Activated CD4-positive, CD25-positive, alpha-beta regulatory T cell (primary cell): Measurements from ENCODE around the gene CDC34.
A peak's percentile ranks its signal among the peaks of the same experiment; 100 is the strongest.

Experiments
- DNase-seq, 4 experiments: peaks; one replicate each; lab custom pipeline; 2025; lab: John Stamatoyannopoulos, UW

The CDC34 gene

DNA sequence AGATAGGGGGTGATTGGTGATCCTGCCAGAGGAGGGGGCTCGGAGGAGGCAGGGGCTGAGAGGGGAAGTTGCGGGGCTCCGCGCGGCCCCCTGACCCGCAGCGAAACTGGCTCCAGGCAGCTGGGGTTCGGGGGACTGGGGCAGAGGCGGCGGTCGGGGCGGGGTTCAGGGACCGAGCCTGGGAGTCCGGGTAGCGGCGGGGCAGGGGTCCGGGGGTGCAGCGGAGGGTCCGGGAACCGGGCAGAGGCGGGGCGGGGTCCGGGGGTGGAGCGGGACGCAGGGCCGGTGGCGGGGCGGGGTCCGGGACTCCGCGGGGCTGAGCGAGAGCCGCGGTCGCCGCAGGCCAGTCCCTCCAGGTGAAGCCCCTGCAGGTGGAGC lies 34.1 kb upstream of the CDC34 start:
- no peak for DNase-seq

DNA sequence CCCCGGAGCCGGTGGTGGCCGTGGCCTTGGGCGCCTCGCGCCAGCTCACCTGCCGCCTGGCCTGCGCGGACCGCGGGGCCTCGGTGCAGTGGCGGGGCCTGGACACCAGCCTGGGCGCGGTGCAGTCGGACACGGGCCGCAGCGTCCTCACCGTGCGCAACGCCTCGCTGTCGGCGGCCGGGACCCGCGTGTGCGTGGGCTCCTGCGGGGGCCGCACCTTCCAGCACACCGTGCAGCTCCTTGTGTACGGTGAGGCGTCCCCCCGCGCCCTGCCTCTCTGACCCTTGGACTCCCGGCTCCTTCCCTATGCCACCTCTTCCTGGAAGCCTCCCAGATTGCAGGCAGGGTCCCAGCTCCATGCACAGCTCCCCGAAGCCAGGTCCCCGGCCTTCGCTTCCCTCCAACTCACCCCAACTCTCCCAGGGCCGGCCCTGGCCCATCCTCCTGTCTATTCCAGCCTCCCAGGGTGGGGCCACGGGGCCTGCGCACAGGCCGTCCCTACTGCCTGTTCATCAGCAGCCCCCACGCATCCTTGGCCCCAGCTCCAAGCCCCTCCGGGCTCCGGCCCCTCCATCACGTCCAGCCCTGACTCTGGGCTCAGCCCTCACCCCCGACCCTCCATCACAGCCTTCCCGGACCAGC lies 33.6 kb upstream of the CDC34 start:
- no peak for DNase-seq

DNA sequence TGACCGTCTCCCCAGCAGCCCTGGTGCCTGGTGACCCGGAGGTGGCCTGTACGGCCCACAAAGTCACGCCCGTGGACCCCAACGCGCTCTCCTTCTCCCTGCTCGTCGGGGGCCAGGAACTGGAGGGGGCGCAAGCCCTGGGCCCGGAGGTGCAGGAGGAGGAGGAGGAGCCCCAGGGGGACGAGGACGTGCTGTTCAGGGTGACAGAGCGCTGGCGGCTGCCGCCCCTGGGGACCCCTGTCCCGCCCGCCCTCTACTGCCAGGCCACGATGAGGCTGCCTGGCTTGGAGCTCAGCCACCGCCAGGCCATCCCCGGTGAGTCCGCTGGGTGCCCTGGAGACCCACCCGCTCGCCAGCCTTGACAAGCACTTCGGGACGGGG lies 33.1 kb upstream of the CDC34 start:
- no peak for DNase-seq

DNA sequence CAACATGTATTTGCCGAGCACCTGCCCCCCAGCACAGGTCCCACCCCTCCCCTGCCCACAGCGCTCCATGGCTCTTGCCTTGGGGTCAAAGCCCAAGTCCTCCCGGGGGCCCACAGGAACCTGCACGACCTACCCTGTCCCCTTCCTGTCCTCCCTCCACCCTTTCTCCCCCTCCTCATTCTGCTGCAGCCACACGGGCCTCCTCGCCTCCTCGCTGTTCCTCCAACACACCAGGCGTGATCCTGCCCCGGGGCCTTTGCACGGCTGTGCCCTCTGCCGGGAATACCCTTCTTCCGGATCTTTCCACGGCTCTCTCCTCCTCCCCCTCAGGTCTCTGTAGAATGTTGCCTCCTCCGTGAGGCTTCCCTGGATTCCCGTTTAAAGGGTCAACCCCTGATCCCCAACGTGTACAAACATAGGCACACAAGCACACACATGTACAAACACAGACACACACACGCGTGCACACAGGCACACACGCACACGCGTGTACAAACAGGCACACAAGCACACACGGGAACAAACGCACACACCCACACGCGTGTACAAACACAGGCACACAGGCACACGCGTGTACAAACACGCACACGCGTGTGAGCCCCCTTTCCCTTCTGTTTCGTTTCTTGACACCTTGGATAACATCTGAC lies 32.5 kb upstream of the CDC34 start:
- no peak for DNase-seq

- no peak for DNase-seq
Observed at GRCh38 chr19:501646-502045, 29.9 kb upstream of the CDC34 start.

GRCh38 chr19:504616-505015 lies 26.9 kb upstream of the CDC34 start:
- no peak for DNase-seq

- DNase-seq, result peak; percentile 79 to 89 (median 85)
Observed at GRCh38 chr19:506404-507285, 24.9 kb upstream of the CDC34 start.

DNA sequence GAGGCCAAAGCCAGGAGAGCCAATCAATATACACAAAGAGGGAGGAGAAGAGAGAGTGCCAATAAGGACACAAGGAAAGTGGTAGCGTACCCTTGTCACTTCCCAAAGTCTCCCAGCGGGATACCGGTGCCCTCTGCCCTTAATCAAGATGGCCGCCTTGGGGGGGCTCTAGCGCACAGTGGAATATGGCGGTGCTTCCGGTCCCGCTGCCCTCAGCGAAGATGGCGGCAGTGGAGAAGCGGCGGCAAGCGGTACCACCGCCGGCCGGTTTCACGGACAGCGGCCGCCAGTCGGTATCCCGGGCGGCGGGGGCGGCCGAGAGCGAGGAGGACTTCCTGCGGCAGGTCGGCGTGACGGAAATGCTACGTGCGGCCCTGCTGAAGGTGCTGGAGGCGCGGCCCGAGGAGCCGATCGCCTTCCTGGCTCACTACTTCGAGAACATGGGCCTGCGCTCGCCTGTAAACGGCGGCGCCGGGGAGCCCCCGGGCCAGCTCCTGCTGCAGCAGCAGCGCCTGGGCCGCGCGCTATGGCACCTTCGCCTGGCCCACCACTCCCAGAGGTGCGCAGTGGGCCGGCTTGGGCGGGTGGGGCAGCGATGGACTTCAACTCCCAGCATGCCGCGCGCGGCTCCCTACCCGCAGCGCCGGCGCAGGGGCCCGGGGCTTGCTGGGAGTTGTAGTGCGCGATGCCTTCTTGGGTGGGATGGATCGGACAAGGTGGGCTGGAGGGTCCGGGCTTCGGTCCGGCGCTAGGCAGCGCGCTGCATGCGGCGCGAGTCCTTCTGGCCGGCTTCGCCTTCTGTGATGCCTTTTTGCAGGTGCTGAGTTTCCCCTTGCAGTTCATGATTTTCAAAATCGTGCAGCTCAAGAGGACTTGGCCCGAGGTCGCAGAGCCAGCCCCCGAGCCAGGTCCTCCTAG lies 24.0 kb upstream of the CDC34 start, which contains the start of gene TPGS1:
Gene TPGS1 (plus strand): TSS at position 212 of the 918 bp plus-strand sequence. CDS start 10 bp downstream, at position 222.
- peak; percentile 79 to 83 (median 82) for DNase-seq

GRCh38 chr19:508204-509150 lies 23.1 kb upstream of the CDC34 start:
- DNase-seq, result no peak

DNA sequence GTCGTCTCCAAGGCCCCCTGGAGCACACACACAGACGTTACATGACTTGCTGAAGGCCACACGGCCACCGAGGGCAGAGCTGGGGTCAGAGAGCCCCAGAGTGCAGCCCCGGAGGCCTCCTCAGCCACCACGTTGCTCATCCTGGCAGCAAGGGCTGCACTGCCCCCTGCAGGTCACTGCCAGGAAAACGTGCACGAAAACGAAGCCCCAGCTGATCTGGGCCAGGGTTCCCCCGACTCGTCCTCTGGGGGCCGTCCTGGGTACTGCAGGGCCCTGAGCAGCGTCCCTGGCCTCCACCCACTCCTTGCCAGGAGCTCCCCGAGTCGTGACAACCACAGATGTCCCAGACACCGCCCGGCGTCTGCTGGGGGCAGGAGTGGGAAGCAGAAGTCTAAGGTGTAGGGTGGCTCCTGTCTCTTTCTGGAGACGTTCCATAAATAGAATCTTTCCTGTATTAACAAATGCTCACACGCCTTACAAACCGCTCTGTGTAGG lies 20.9 kb upstream of the CDC34 start:
- peak; percentile 85 to 91 (median 88) for DNase-seq

GRCh38 chr19:511101-511851 lies 20.3 kb upstream of the CDC34 start:
- peak; percentile 29 to 71 (median 50) for DNase-seq

- DNase-seq, result no peak
Observed at GRCh38 chr19:512547-513365, 18.8 kb upstream of the CDC34 start.

- DNase-seq, result no peak
Observed at GRCh38 chr19:513368-514165, 18.0 kb upstream of the CDC34 start.

DNA sequence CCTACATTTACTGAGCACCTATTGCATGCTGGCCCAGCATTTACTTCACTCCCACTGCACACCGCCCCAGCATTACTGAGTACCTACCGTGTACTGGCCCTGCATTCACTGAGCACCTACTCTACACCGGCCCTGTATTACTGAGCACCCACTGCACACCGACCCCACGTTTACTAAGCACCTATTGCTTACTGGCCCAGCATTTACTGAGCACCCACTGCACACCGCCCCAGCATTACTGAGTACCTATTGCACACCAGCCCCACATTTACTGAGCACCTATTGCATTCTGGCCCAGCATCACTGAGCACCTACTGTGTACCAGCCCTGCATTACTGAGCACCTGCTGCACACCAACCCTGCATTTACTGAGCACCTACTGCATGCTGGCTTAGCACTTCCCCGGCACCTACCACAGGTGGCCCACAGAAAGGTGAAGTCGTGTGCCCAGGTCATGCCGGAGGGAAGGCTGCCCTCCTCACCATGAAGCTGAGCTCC lies 17.3 kb upstream of the CDC34 start:
- no peak for DNase-seq

DNA sequence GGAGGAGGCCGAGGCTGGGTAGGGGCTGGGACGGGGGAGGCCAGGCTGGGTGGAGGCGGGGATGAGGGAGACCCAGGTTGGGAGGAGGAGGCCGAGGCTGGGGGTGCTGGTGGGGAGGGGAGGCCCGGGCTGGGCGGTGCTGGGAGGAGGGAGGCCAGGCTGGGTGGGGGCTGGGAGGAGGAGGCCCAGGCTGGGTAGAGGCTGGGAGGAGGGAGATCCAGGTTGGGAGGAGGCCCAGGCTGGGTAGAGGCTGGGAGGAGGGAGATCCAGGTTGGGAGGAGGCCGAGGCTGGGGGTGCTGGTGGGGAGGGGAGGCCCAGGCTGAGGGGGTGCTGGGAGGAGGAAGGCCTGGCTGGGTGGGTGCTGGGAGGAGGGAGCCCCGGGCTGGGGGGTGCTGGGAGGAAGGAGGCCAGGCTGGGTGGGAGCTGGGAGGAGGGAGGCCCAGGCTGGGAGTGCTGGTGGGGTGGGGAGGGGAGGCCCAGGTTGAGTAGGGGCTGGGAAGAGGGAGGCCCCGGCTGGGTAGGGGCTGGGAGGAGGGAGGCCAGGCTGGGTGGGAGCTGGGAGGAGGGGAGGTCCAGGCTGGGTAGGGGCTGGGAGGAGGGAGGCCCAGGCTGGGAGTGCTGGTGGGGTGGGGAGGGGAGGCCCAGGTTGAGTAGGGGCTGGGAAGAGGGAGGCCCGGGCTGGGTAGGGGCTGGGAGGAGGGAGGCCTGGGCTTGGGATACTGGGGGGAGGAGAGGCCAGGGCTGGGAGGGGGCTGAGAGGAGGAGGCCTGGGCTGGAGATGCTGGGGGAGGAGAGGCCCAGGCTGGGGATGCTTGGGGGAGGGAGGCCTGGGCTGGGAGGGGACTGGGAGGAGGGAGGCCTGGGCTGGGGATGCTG lies 13.6 kb upstream of the CDC34 start:
- no peak for DNase-seq

- DNase-seq, result peak in 3 of 4 experiments; percentile 21 to 49 (median 48)
Observed at GRCh38 chr19:518598-519231, 12.8 kb upstream of the CDC34 start.
